ENCODE results near the gene FIG4. TPM values are rescaled to one million over a fixed set of nuclear protein-coding genes. Genes with fewer than 3 reads are reported as not detected.

Gene FIG4
- total and polyA plus RNA-seq, 2 experiments from 2014 or later = 8.0 to 10.9 TPM

- Histone ChIP-seq H3K36me3 (replicated peaks; ENCODE audit: insufficient read depth, low read depth) (no peaks in the 10 kb centered on the region), H3K4me1 (ENCODE audit: insufficient read depth) (no peaks in the 10 kb centered on the region), H2AFZ (no peak overlapping the region), H3K9me2 (replicated peaks; ENCODE audit: insufficient read depth) (no peaks in the 10 kb centered on the region), H3K79me2 (no peaks in the 10 kb centered on the region), H3K27ac (no peak overlapping the region), H3K9me3 (ENCODE audit: low read depth) (no peaks in the 10 kb centered on the region), H4K20me1 (ENCODE audit: insufficient read depth, poor library complexity, severe bottlenecking) (no peaks in the 10 kb centered on the region), H3K4me2 (no peak overlapping the region), H3K27me3 (no peaks in the 10 kb centered on the region), H3K4me3 (no peak overlapping the region)
- TF ChIP-seq CTCF (IDR thresholded peaks at IDR 0.05; ENCODE audit: poor library complexity) (no peak), EZH2 (IDR thresholded peaks at IDR 0.05; ENCODE audit: borderline replicate concordance) (no peak), EZH2phosphoT487 (IDR thresholded peaks at IDR 0.05; ENCODE audit: low read depth, severe bottlenecking, unreplicated experiment) (no peak)
- 92% methylated on average over 1 of the region's 1 CpG for WGBS (ENCODE audit: low lambda C conversion rate, missing lambda C conversion rate)
- no peak for DNase-seq (ENCODE audit: low spot score)
Measured at GRCh38 chr6:109804020-109804419, 112.9 kb downstream of the FIG4 start.

DNA sequence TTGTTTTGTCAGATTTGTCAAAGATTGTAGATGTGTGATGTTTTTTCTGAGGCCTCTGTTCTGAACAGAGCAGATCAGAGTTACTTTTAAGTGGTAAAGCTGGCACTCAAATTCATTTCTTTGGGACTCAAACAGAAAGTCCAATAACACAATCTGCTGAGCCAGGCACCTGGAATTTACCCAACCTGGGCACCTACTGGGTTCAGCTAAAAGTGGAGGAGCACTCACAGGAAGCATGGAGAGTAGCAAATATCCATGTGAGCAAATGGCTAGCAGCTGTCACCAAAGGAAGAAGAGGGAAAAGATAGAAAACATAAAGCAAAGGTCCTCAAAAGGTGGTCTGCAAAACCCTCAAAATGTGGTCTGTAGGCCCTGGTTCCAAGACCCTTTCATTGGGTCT, 116.8 kb downstream of the FIG4 start:
- H3K36me3 ChIP-seq (replicated peaks; ENCODE audit: insufficient read depth, low read depth) = no peaks in the 10 kb centered on the region
- no peak for DNase-seq (ENCODE audit: low spot score)
- H3K79me2 ChIP-seq = no peaks in the 10 kb centered on the region
- no peaks in the 10 kb centered on the region for H4K20me1 ChIP-seq (ENCODE audit: insufficient read depth, poor library complexity, severe bottlenecking)
- H3K9me2 ChIP-seq (replicated peaks; ENCODE audit: insufficient read depth) = no peaks in the 10 kb centered on the region
- no peak overlapping the region for H3K27ac ChIP-seq
- H3K4me3 ChIP-seq = no peak overlapping the region
- no peak overlapping the region for H2AFZ ChIP-seq
- no peak for TF ChIP-seq CTCF (IDR thresholded peaks at IDR 0.05; ENCODE audit: poor library complexity)
- no peak for TF ChIP-seq EZH2 (IDR thresholded peaks at IDR 0.05; ENCODE audit: borderline replicate concordance)
- TF ChIP-seq EZH2phosphoT487 (IDR thresholded peaks at IDR 0.05; ENCODE audit: low read depth, severe bottlenecking, unreplicated experiment) = no peak
- no peaks in the 10 kb centered on the region for H3K9me3 ChIP-seq (ENCODE audit: low read depth)
- peaks cover 6% of the 10 kb centered on the region for H3K4me1 ChIP-seq (ENCODE audit: insufficient read depth)
- H3K4me2 ChIP-seq = no peak overlapping the region
- H3K27me3 ChIP-seq = no peaks in the 10 kb centered on the region

- WGBS (ENCODE audit: low lambda C conversion rate, missing lambda C conversion rate) = 82% methylated on average over 1 of the region's 1 CpG
- TF ChIP-seq EZH2 (IDR thresholded peaks at IDR 0.05; ENCODE audit: borderline replicate concordance) (no peak), EZH2phosphoT487 (IDR thresholded peaks at IDR 0.05; ENCODE audit: low read depth, severe bottlenecking, unreplicated experiment) (no peak), CTCF (IDR thresholded peaks at IDR 0.05; ENCODE audit: poor library complexity) (no peak)
Measured at GRCh38 chr6:109808837-109809236, 117.7 kb downstream of the FIG4 start.

DNA sequence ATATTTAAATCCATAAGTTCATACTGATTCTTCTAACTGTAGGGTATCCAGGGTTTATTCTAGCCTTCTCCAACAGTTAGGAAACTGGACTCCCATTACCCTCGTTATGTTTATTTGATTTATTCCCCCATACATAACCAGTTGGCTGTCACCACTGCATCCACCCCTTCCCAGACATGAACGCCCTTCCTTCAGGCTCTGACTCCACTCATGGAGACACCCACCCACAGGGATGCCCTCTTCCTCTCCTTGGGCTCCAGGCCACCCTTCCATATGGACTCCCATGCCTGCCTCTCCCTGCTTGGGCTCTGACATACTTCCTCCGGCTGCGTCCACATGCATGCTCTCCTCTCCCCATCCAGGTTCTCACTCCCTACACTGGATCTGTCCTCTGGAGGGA, 124.0 kb downstream of the FIG4 start:
- Histone ChIP-seq H3K9me2 (replicated peaks; ENCODE audit: insufficient read depth) (no peaks in the 10 kb centered on the region), H3K9me3 (ENCODE audit: low read depth) (no peaks in the 10 kb centered on the region), H3K4me3 (no peak overlapping the region), H3K79me2 (no peaks in the 10 kb centered on the region), H3K4me2 (no peak overlapping the region), H4K20me1 (ENCODE audit: insufficient read depth, poor library complexity, severe bottlenecking) (no peaks in the 10 kb centered on the region), H3K27me3 (no peaks in the 10 kb centered on the region), H2AFZ (no peak overlapping the region), H3K4me1 (ENCODE audit: insufficient read depth) (peaks cover 6% of the 10 kb centered on the region), H3K27ac (no peak overlapping the region), H3K36me3 (replicated peaks; ENCODE audit: insufficient read depth, low read depth) (no peaks in the 10 kb centered on the region)
- 90% methylated on average over 4 of the region's 4 CpGs for WGBS (ENCODE audit: low lambda C conversion rate, missing lambda C conversion rate)
- TF ChIP-seq CTCF (IDR thresholded peaks at IDR 0.05; ENCODE audit: poor library complexity) (no peak), EZH2phosphoT487 (IDR thresholded peaks at IDR 0.05; ENCODE audit: low read depth, severe bottlenecking, unreplicated experiment) (no peak), EZH2 (IDR thresholded peaks at IDR 0.05; ENCODE audit: borderline replicate concordance) (no peak)
- no peak for DNase-seq (ENCODE audit: low spot score)

More at GRCh38 chr6:109808837-109809236, 117.7 kb downstream of the FIG4 start:
- H3K9me2 ChIP-seq (replicated peaks; ENCODE audit: insufficient read depth) = no peaks in the 10 kb centered on the region
- DNase-seq (ENCODE audit: low spot score) = no peak
- H4K20me1 ChIP-seq (ENCODE audit: insufficient read depth, poor library complexity, severe bottlenecking) = no peaks in the 10 kb centered on the region
- H3K9me3 ChIP-seq (ENCODE audit: low read depth) = no peaks in the 10 kb centered on the region
- H3K4me1 ChIP-seq (ENCODE audit: insufficient read depth) = peaks cover 6% of the 10 kb centered on the region
- H3K4me2 ChIP-seq = no peak overlapping the region
- no peaks in the 10 kb centered on the region for H3K27me3 ChIP-seq
- no peak overlapping the region for H3K27ac ChIP-seq
- H3K36me3 ChIP-seq (replicated peaks; ENCODE audit: insufficient read depth, low read depth) = no peaks in the 10 kb centered on the region
- H2AFZ ChIP-seq = no peak overlapping the region
- no peak overlapping the region for H3K4me3 ChIP-seq
- H3K79me2 ChIP-seq = no peaks in the 10 kb centered on the region
